Fibroblast of lung (primary cell): ENCODE measurements around the gene CEACAM20. TPM values are rescaled to one million over a fixed set of nuclear protein-coding genes. Genes with fewer than 3 reads are reported as not detected.

Experiments
- DNase-seq, 2 donors: peaks; one replicate each; pipeline versions ENCODE4 v3.0.0 to v3.0.0-alpha.2; 2010; ENCODE audit warnings: low read depth in 2 of 2
- H2AFZ ChIP-seq: 2 replicates; pipeline ENCODE4 v1.5.1; 2012; ENCODE audit warnings: low read length, control low read depth, inconsistent platforms
- H3K27ac ChIP-seq: 2 replicates; pipeline ENCODE4 v1.5.1; 2011; ENCODE audit warnings: low read length, control low read depth; ENCODE audit not compliant: insufficient read depth
- H3K27me3 ChIP-seq: 2 replicates; pipeline ENCODE4 v1.5.1; 2011; ENCODE audit warnings: mild to moderate bottlenecking, low read length; ENCODE audit not compliant: control insufficient read depth, insufficient read depth
- H3K36me3 ChIP-seq: 2 replicates; pipeline ENCODE4 v1.5.1; 2011; ENCODE audit warnings: low read length; ENCODE audit not compliant: control insufficient read depth, insufficient read depth
- H3K4me1 ChIP-seq: 2 replicates; pipeline ENCODE4 v1.5.1; 2011; ENCODE audit warnings: low read length; ENCODE audit not compliant: control insufficient read depth, insufficient read depth; ENCODE audit errors: extremely low read depth
- H3K4me2 ChIP-seq: 2 replicates; pipeline ENCODE4 v1.5.1; 2011; ENCODE audit warnings: low read length, control low read depth; ENCODE audit not compliant: insufficient read depth; ENCODE audit errors: extremely low read depth
- H3K4me3 ChIP-seq, 4 experiments: fragments of 200-600 bp in 1 of 4; sonication (generic) in 1 of 4; replicated peaks in 1 of 4; 2 replicates each; pipeline ENCODE4 v1.5.1; 2011 to 2016; ENCODE audit warnings: low read length in 4 of 4, low read depth in 3 of 4, mild to moderate bottlenecking in 3 of 4, control low read depth in 2 of 4, inconsistent platforms in 1 of 4, mixed read lengths in 1 of 4; ENCODE audit not compliant: insufficient read depth in 1 of 4; ENCODE audit errors: control extremely low read depth in 1 of 4
- H3K79me2 ChIP-seq: 2 replicates; pipeline ENCODE4 v1.5.1; 2012; ENCODE audit warnings: mild to moderate bottlenecking, low read length, inconsistent platforms; ENCODE audit not compliant: control insufficient read depth, insufficient read depth
- H3K9ac ChIP-seq: 2 replicates; pipeline ENCODE4 v1.5.1; 2011; ENCODE audit warnings: mild to moderate bottlenecking, low read length, control low read depth; ENCODE audit not compliant: insufficient read depth
- H3K9me3 ChIP-seq: 2 replicates; pipeline ENCODE4 v1.5.1; 2012; ENCODE audit warnings: low read depth, low read length; ENCODE audit not compliant: control insufficient read depth, insufficient read depth
- H4K20me1 ChIP-seq: 2 replicates; pipeline ENCODE4 v1.5.1; 2011; ENCODE audit warnings: low read length; ENCODE audit not compliant: control insufficient read depth, insufficient read depth; ENCODE audit errors: extremely low read depth
- EZH2 ChIP-seq: IDR thresholded peaks from 2 replicates; pipeline ENCODE4 v1.5.1; 2012; ENCODE audit warnings: low read length, control low read depth, mild to moderate bottlenecking; ENCODE audit errors: missing control alignments
- polyA plus RNA-seq, 2 donors: library from polyadenylated mRNA; depleted of rRNA in 1 of 2; stranded (reverse) in 1 of 2; unstranded in 1 of 2; fragments of >200 nt; gene quantifications; 2 replicates each; pipeline ENCODE4 v1.2.1, GENCODE V29; 2011 to 2012; ENCODE audit warnings: missing spikeins in 1 of 2
- total RNA-seq: library from RNA; depleted of rRNA; stranded (reverse); fragments of >200 nt; gene quantifications from 2 replicates; pipeline ENCODE4 v1.2.1, GENCODE V29; 2014
- TF ChIP-seq, protein P1 (sequence below), 2 donors: IDR thresholded peaks in 1 of 2; conservative IDR thresholded peaks in 1 of 2; 1 replicate in 1 of 2; 2 replicates in 1 of 2; pipeline ENCODE4 v1.5.1; 2011 to 2012; ENCODE audit warnings: low read length in 2 of 2, control low read depth in 1 of 2, inconsistent platforms in 1 of 2, low read depth in 1 of 2, mild to moderate bottlenecking in 1 of 2

Gene CEACAM20
- total and polyA plus RNA-seq, 2 donors (not counting 1 experiment from before 2014, with no cell fraction given) = not detected

DNA sequence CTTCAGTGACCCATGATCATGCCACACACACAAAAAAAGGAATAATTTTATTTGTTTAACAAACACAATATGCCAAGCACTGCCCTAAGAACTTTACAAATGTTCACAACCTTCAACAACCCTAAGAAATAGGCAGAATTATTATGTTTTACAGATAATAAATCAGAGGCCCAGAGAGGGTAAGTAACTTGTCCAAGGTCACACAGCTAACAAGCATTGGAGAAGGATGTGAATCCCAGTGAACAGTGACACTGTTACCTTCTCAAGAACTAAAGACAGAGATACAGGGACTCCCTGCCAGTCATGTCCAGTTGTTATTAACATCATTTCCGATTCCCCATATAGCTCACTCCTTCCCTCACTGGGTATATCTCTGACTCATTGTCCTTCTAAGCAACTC lies 13.6 kb downstream of the CEACAM20 start:
- DNase-seq = no peak
- Histone ChIP-seq H4K20me1 (no peaks in the 10 kb centered on the region), H2AFZ (no peak overlapping the region), H3K27me3 (no peaks in the 10 kb centered on the region), H3K4me3 (no peak overlapping the region), H3K27ac (no peak overlapping the region), H3K4me1 (no peaks in the 10 kb centered on the region), H3K4me2 (no peak overlapping the region), H3K36me3 (no peaks in the 10 kb centered on the region), H3K79me2 (no peaks in the 10 kb centered on the region), H3K9me3 (no peaks in the 10 kb centered on the region), H3K9ac (no peak overlapping the region)
- TF ChIP-seq EZH2 = no peak
- TF ChIP-seq, protein P1, sequence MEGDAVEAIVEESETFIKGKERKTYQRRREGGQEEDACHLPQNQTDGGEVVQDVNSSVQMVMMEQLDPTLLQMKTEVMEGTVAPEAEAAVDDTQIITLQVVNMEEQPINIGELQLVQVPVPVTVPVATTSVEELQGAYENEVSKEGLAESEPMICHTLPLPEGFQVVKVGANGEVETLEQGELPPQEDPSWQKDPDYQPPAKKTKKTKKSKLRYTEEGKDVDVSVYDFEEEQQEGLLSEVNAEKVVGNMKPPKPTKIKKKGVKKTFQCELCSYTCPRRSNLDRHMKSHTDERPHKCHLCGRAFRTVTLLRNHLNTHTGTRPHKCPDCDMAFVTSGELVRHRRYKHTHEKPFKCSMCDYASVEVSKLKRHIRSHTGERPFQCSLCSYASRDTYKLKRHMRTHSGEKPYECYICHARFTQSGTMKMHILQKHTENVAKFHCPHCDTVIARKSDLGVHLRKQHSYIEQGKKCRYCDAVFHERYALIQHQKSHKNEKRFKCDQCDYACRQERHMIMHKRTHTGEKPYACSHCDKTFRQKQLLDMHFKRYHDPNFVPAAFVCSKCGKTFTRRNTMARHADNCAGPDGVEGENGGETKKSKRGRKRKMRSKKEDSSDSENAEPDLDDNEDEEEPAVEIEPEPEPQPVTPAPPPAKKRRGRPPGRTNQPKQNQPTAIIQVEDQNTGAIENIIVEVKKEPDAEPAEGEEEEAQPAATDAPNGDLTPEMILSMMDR (conservative IDR thresholded peaks at IDR 0.05 in 1 of 2, IDR thresholded peaks at IDR 0.05 in 1 of 2; ENCODE audit: low read depth in 1 of 2, low read length in 2 of 2) = no peak

DNA sequence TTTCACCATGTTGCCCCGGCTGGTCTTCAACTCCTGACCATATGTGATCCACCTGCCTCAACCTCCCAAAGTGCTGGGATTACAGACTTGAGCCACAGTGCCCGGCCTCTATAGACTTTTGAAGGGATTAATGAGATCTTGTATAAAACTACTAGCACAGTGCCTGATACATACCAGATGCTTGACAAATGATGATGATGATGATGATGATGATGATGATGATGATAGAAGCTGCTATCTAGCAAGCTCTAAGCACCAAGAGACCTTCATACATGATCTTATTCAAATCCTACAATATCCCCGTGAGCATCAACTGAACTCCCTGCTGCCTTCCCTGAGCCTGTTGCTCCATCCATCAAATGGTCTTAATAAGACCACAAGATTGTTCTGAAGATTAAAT lies 14.4 kb downstream of the CEACAM20 start:
- Histone ChIP-seq H3K36me3 (no peaks in the 10 kb centered on the region), H3K4me3 (no peak overlapping the region), H3K9me3 (no peaks in the 10 kb centered on the region), H3K27me3 (no peaks in the 10 kb centered on the region), H4K20me1 (no peaks in the 10 kb centered on the region), H3K4me1 (no peaks in the 10 kb centered on the region), H3K4me2 (no peak overlapping the region), H3K79me2 (no peaks in the 10 kb centered on the region), H2AFZ (no peak overlapping the region), H3K9ac (no peak overlapping the region), H3K27ac (no peak overlapping the region)
- TF ChIP-seq, protein P1 (conservative IDR thresholded peaks at IDR 0.05 in 1 of 2, IDR thresholded peaks at IDR 0.05 in 1 of 2; ENCODE audit: low read depth in 1 of 2, low read length in 2 of 2) = no peak
- TF ChIP-seq EZH2 = no peak
- DNase-seq = no peak

DNA sequence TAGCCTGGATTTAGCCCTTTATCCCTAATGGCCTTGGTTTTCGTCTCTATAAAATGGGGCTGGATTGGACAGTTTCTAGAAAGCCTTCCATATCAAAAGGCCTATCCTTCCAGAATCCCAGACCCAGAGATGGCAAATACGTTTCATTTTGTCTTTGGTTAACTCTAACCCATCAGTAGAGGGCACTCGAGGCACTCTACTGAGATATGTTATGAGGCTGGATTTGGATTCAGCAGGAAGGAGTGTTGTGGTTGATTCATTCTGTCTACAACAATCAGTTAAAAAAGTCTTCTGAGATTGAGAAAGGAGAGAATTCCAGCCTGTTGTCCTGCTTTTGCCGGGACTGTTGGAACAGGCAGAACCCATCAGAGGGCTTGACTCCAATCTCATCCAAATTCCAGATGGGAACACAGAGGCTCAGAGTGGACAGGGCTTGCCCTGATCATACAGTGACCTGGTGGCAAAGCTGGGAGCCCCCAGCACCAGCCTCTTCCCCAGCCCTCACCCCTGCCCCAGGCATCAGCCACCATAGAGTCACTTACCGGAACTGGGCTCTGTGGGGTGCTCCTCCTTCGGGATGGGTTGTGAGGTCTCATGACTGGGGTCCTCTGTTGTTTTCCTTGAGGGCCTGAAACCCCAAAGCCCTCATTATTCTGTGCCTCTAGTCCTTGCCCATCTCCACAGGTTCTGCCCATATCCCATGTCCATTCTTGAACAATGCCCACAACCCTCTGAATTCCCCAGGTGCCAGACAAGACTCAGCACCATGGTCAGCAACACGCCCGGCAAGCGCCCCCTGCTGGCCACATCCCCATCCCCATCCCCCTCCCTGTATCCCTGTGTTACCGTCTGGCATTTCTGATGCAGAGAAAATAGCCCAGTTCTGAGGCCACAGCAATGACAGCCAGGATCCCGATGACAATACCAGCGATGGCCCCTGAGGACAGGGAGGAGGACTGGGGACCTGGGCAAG lies 16.9 kb downstream of the CEACAM20 start:
- Histone ChIP-seq H3K4me2 (no peak overlapping the region), H3K27me3 (no peaks in the 10 kb centered on the region), H3K9me3 (no peaks in the 10 kb centered on the region), H3K9ac (no peak overlapping the region), H3K4me1 (no peaks in the 10 kb centered on the region), H4K20me1 (no peaks in the 10 kb centered on the region), H3K27ac (no peak overlapping the region), H3K4me3 (no peak overlapping the region), H3K36me3 (no peaks in the 10 kb centered on the region), H3K79me2 (no peaks in the 10 kb centered on the region), H2AFZ (no peak overlapping the region)
- peak; percentile 35 for DNase-seq
- TF ChIP-seq EZH2 = no peak
- TF ChIP-seq, protein P1 (conservative IDR thresholded peaks at IDR 0.05 in 1 of 2, IDR thresholded peaks at IDR 0.05 in 1 of 2; ENCODE audit: low read depth in 1 of 2, low read length in 2 of 2) = peak; percentile 37 to 41
